Measurements from ENCODE around the gene P2RY12.

P2RY12 gene

GRCh38 chr3:151305060-151305774 is 79.3 kb downstream of the P2RY12 start:
- no peak for DNase-seq

- no peak for DNase-seq
Measured at GRCh38 chr3:151303751-151304150, 80.8 kb downstream of the P2RY12 start.

DNA sequence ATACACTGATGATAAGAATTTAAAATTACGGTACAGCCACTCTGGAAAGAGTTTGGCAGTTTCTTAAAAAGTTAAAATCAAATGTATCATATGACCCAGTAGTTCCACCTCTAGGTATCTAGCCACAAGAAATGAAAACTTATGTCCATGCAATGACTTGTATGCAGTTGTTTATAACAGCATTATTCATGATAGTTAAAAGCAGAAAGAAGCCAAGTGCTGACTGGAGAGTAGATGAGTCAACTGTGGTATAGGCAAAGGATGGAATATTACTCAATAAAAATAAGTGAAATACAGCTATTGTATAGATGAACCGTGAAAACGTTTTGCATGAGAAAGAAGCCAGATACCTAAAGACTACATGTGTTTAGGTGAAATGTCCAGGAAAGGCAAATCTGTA is 82.8 kb downstream of the P2RY12 start:
- no peak for DNase-seq

GRCh38 chr3:151300539-151300938 is 84.0 kb downstream of the P2RY12 start:
- DNase-seq = no peak

DNA sequence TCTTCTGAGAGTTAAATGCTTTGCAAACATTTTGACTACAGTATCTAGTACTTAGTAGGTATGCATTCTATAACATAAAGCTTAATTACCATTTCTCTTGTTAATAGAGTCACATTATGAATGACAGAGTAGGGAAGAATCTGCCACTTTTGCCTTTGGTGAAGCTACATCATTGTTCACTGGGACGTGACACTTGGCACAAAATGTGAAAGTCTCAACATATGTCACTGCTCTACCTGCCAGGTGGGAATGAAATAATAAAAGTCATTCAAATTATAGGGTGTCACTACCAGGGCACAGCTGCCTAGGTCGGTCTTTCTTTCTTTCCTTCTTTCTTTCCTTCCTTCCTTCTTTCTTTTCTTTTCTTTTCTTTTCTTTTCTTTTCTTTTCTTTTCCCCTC is 85.5 kb downstream of the P2RY12 start:
- no peak for DNase-seq

GRCh38 chr3:151297429-151297828 is 87.1 kb downstream of the P2RY12 start:
- DNase-seq = no peak

GRCh38 chr3:151296226-151296625 is 88.3 kb downstream of the P2RY12 start:
- DNase-seq = no peak

- no peak for DNase-seq
Measured at GRCh38 chr3:151293127-151293526, 91.4 kb downstream of the P2RY12 start.

DNA sequence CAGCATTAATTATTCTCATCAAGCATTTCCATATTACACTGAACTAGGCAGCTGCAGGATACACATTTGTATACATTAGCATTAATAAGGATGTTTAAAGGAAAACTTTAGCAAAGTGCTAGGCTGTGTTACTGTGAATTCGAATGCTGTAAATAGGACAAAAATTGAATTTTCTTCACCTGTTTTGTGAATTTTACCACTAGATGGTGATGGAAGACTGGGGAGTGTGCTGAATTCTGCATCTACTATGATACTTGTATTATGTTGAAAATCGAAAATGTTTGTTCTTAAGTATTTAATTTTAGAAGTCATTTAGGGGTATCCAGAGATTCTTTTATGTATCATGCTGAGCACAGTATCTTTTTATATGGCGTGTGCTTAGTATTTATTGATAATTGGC is 93.9 kb downstream of the P2RY12 start:
- no peak for DNase-seq

- DNase-seq = no peak
Measured at GRCh38 chr3:151289445-151289844, 95.1 kb downstream of the P2RY12 start.
